ENCODE data around the gene ATP4B. TPM values are rescaled to one million over a fixed set of nuclear protein-coding genes. Genes with fewer than 3 reads are reported as not detected.

ATP4B gene
- total and polyA plus RNA-seq, 2 donors (not counting 3 experiments of a cell fraction or from before 2014, with no cell fraction given) = 0.06 TPM; not detected in 1

- Histone ChIP-seq H3K36me3 (ENCODE audit: control insufficient read depth in 2 of 2, extremely low read depth in 1 of 2, insufficient read depth in 2 of 2, low read length in 2 of 2) (peaks cover 0 to 7% of the 10 kb centered on the region in 2 experiments), H3K9me3 (replicated peaks; ENCODE audit: control insufficient read depth, insufficient read depth, low read length) (no peaks in the 10 kb centered on the region), H3K4me1 (ENCODE audit: control insufficient read depth, extremely low read depth, insufficient read depth, low read length) (no peaks in the 10 kb centered on the region), H3K4me2 (ENCODE audit: insufficient read depth, low read length) (no peak overlapping the region), H3K79me2 (ENCODE audit: control insufficient read depth, insufficient read depth, low read length) (peaks cover 84% of the 10 kb centered on the region), H3K27ac (ENCODE audit: insufficient read depth, low read depth, low read length) (no peak overlapping the region), H2AFZ (ENCODE audit: low read depth, low read length) (no peak overlapping the region), H3K27me3 (ENCODE audit: control insufficient read depth in 2 of 2, insufficient read depth in 2 of 2, low read length in 2 of 2) (no peaks in the 10 kb centered on the region), H4K20me1 (replicated peaks; ENCODE audit: control insufficient read depth, extremely low read depth, insufficient read depth, low read length) (no peaks in the 10 kb centered on the region), H3K9ac (replicated peaks; ENCODE audit: extremely low read depth, insufficient read depth, low read length) (no peak overlapping the region), H3K4me3 (replicated peaks in 1 of 3; ENCODE audit: insufficient read depth in 1 of 3, low read depth in 1 of 3, low read length in 3 of 3) (no peak overlapping the region), H3K9me1 (replicated peaks; ENCODE audit: control insufficient read depth, extremely low read depth, insufficient read depth, low read length) (no peaks in the 10 kb centered on the region)
- FAIRE-seq = no peak
- dilution Hi-C loops (cut with MboI; ENCODE audit: extremely low pct_ligation_motif_present, low sequenced_read_pairs) (no loop called here), intact Hi-C loops (cut with micrococcal nuclease) (no loop called here)
- ChIA-PET POLR2A (no interaction called here), CTCF (no interaction called here)
- no TSS peak for BruUV-seq (replicated peaks)
- DNase-seq (ENCODE audit: low read depth, low spot score) = no peak
- TF ChIP-seq JUN (IDR thresholded peaks at IDR 0.05; ENCODE audit: borderline replicate concordance, insufficient read depth, insufficient read length, low read depth) (no peak), MAX (IDR thresholded peaks at IDR 0.05; ENCODE audit: insufficient read depth, insufficient read length) (no peak), FOS (IDR thresholded peaks at IDR 0.05; ENCODE audit: borderline replicate concordance, insufficient read depth, low read length) (no peak), POLR2A (IDR thresholded peaks at IDR 0.05; ENCODE audit: low read depth, low read length) (no peak), GATA2 (IDR thresholded peaks at IDR 0.05; ENCODE audit: insufficient read depth, insufficient read length, low read depth, low read length) (no peak), EZH2 (IDR thresholded peaks at IDR 0.05; ENCODE audit: borderline replicate concordance, low read depth, low read length, severe bottlenecking) (no peak), MYC (IDR thresholded peaks at IDR 0.05; ENCODE audit: low read depth, low read length) (no peak), POLR2AphosphoS5 (IDR thresholded peaks at IDR 0.05; ENCODE audit: insufficient read depth, low read depth, low read length) (no peak)
- TF ChIP-seq, protein P1, sequence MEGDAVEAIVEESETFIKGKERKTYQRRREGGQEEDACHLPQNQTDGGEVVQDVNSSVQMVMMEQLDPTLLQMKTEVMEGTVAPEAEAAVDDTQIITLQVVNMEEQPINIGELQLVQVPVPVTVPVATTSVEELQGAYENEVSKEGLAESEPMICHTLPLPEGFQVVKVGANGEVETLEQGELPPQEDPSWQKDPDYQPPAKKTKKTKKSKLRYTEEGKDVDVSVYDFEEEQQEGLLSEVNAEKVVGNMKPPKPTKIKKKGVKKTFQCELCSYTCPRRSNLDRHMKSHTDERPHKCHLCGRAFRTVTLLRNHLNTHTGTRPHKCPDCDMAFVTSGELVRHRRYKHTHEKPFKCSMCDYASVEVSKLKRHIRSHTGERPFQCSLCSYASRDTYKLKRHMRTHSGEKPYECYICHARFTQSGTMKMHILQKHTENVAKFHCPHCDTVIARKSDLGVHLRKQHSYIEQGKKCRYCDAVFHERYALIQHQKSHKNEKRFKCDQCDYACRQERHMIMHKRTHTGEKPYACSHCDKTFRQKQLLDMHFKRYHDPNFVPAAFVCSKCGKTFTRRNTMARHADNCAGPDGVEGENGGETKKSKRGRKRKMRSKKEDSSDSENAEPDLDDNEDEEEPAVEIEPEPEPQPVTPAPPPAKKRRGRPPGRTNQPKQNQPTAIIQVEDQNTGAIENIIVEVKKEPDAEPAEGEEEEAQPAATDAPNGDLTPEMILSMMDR (IDR thresholded peaks at IDR 0.05; ENCODE audit: extremely low read depth in 1 of 2, insufficient read depth in 1 of 2, low read depth in 1 of 2, low read length in 2 of 2) = no peak
Observed at GRCh38 chr13:113616281-113616906, 41.6 kb downstream of the ATP4B start.

All from endothelial cell of umbilical vein (primary cell).